Small intestine (tissue), 7 donors: ENCODE results near the gene CDH23. TPM values are rescaled to one million over a fixed set of nuclear protein-coding genes. Genes with fewer than 3 reads are reported as not detected.

Experiments used
- DNase-seq, 2 donors: peaks; one replicate each; pipeline versions ENCODE4 v3.0.0 to v3.0.0-alpha.2; 2013
- FAIRE-seq: peaks from 2 replicates; lab custom pipeline; 2012; peaks lifted over from hg19 to GRCh38; lab: Jason Lieb, UNC
- H3K27ac ChIP-seq, 3 donors: one replicate each; pipeline ENCODE4 v1.5.1; 2013; ENCODE audit warnings: low read length in 2 of 3, mild to moderate bottlenecking in 2 of 3, control low read depth in 1 of 3, inconsistent platforms in 1 of 3, low read depth in 1 of 3, moderate library complexity in 1 of 3
- H3K27me3 ChIP-seq, 3 donors: one replicate each; pipeline ENCODE4 v1.6.1; 2013; ENCODE audit warnings: low read length in 3 of 3, inconsistent platforms in 1 of 3; ENCODE audit not compliant: control insufficient read depth in 3 of 3, insufficient read depth in 3 of 3
- H3K36me3 ChIP-seq, 3 donors: one replicate each; pipeline ENCODE4 v1.6.1; 2013; ENCODE audit warnings: low read length in 3 of 3, inconsistent platforms in 1 of 3, low read depth in 1 of 3, mild to moderate bottlenecking in 1 of 3, moderate library complexity in 1 of 3; ENCODE audit not compliant: control insufficient read depth in 3 of 3, insufficient read depth in 2 of 3
- H3K4me1 ChIP-seq, 3 donors: one replicate each; pipeline ENCODE4 v1.6.1; 2013; ENCODE audit warnings: low read length in 2 of 3, inconsistent platforms in 1 of 3, low read depth in 1 of 3, mild to moderate bottlenecking in 1 of 3, moderate library complexity in 1 of 3; ENCODE audit not compliant: control insufficient read depth in 3 of 3, insufficient read depth in 2 of 3
- H3K4me3 ChIP-seq, 3 donors: one replicate each; pipeline ENCODE4 v1.5.1; 2013; ENCODE audit warnings: low read length in 3 of 3, control low read depth in 1 of 3, inconsistent platforms in 1 of 3, low read depth in 1 of 3, mild to moderate bottlenecking in 1 of 3, moderate library complexity in 1 of 3
- H3K9me3 ChIP-seq, 2 donors: one replicate each; pipeline ENCODE4 v1.6.1; 2013; ENCODE audit warnings: low read depth in 1 of 2, low read length in 1 of 2; ENCODE audit not compliant: control insufficient read depth in 2 of 2, insufficient read depth in 1 of 2
- whole genome bisulfite sequencing, 3 donors: extraction: QIAGEN DNeasy Blood & Tissue Kit; methylation state at CpG; one replicate each; pipeline ENCODE4 v1.1.7; 2013; 5-methylcytosine and 5-hydroxymethylcytosine counted together
- polyA plus RNA-seq, 4 donors: library from polyadenylated mRNA; stranded (reverse) in 3 of 4; unstranded in 1 of 4; fragments of 200-250 nt in 3 of 4; fragments of 120-200 nt in 1 of 4; gene quantifications; one replicate each; pipeline versions ENCODE4 v1.2.1 to v1.2.3, GENCODE V29; 2013
- donor health status: healthy with polysubstance abuse.
- donor health status: control.
- donor health status: control.
- donor health status: Bipolar disorder and iron deficiency.
- donor health status: healthy.

The CDH23 gene
- polyA plus RNA-seq, 4 donors, result 0.89 to 2.5 (median 1.6) TPM

GRCh38 chr10:71635251-71635866 is 238.6 kb downstream of the CDH23 start:
- Histone ChIP-seq H3K4me3 (no peak overlapping the region), H3K9me3 (no peaks in the 10 kb centered on the region), H3K4me1 (peaks cover 0 to 85% (median 22%) of the 10 kb centered on the region in 3 donors), H3K27ac (peak overlapping the region; percentile 68 to 92 (median 86)), H3K36me3 (no peaks in the 10 kb centered on the region), H3K27me3 (no peaks in the 10 kb centered on the region)
- DNase-seq (peak; percentile 78 to 91), FAIRE-seq (no peak)
- WGBS, 3 donors, result 18 to 51% (median 29%) methylated on average over 13 of the region's 13 CpGs

GRCh38 chr10:71635867-71636266 is 239.1 kb downstream of the CDH23 start:
- H3K9me3 ChIP-seq, result no peaks in the 10 kb centered on the region
- peaks cover 0 to 85% (median 22%) of the 10 kb centered on the region in 3 donors for H3K4me1 ChIP-seq
- no peaks in the 10 kb centered on the region for H3K27me3 ChIP-seq
- DNase-seq (peak in 1 of 2 donors; percentile 37), FAIRE-seq (no peak)
- H3K36me3 ChIP-seq, result no peaks in the 10 kb centered on the region
- WGBS, 3 donors, result 78 to 87% (median 85%) methylated on average over 5 of the region's 5 CpGs
- H3K4me3 ChIP-seq, result no peak overlapping the region
- H3K27ac ChIP-seq, result peak overlapping the region; percentile 68 to 92 (median 86)

DNA sequence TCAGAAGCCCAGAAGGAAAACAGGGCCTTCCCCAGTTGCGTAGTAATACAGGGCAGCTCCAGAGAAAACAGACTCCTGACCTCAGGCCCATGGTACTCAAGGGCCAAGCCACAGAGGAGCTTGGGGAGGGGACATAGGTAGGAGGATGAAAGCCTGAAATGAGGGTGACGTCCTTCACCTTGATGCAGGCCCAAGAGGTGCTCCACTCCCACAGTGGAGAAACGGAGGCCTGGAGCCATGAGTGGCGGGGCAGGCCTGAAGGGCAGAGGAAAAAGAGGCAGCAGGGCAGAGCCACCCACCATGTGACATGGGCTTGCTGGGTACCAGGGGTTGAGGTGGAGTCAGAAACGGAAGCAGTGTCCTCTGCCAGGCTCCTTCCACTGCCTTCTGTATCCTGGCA is 239.9 kb downstream of the CDH23 start:
- H3K4me3 ChIP-seq, result no peak overlapping the region
- no peak for FAIRE-seq
- H3K27ac ChIP-seq, result peak overlapping the region in 2 of 3 donors; percentile 86 to 92
- no peaks in the 10 kb centered on the region for H3K27me3 ChIP-seq
- no peaks in the 10 kb centered on the region for H3K9me3 ChIP-seq
- no peaks in the 10 kb centered on the region for H3K36me3 ChIP-seq
- H3K4me1 ChIP-seq, result peaks cover 0 to 85% (median 19%) of the 10 kb centered on the region in 3 donors
- WGBS, 3 donors, result 66 to 89% (median 81%) methylated on average over 4 to 5 of the region's 5 CpGs
- DNase-seq, result no peak

DNA sequence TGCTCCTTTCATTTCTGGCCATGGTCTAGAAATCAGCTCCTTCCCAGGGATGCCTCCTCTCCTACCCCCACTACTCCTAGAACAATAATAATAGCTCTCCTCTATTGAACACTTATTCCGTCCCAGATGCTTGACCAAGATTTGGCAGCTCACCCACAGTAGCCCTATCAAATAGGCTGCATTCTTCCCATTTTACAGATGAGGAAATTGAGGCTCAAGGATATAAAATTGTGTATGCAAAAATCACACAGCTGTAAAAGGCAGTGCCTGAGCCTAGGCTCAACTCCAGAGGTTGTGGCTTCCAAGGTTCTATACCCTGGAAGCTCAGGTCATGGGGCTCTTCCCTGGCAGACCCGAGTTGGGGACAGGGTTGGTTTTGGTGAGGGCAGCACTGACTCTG is 240.6 kb downstream of the CDH23 start:
- Histone ChIP-seq H3K27ac (peak overlapping the region; percentile 86 to 94 (median 92)), H3K4me3 (no peak overlapping the region), H3K4me1 (peaks cover 0 to 78% (median 19%) of the 10 kb centered on the region in 3 donors), H3K9me3 (no peaks in the 10 kb centered on the region), H3K36me3 (no peaks in the 10 kb centered on the region), H3K27me3 (no peaks in the 10 kb centered on the region)
- 72 to 89% (median 76%) methylated on average over 2 of the region's 2 CpGs for WGBS, 3 donors
- no peak for FAIRE-seq
- no peak for DNase-seq

GRCh38 chr10:71638064-71638821 is 241.5 kb downstream of the CDH23 start:
- Histone ChIP-seq H3K9me3 (no peaks in the 10 kb centered on the region), H3K27ac (peak overlapping the region; percentile 92 to 97 (median 94)), H3K27me3 (no peaks in the 10 kb centered on the region), H3K4me1 (peaks cover 0 to 72% (median 19%) of the 10 kb centered on the region in 3 donors), H3K4me3 (no peak overlapping the region), H3K36me3 (no peaks in the 10 kb centered on the region)
- 12 to 39% (median 35%) methylated on average over 14 of the region's 14 CpGs for WGBS, 3 donors
- FAIRE-seq (no peak), DNase-seq (peak; percentile 94 to 96)

GRCh38 chr10:71638822-71639719 is 242.4 kb downstream of the CDH23 start:
- H3K9me3 ChIP-seq, result no peaks in the 10 kb centered on the region
- peaks cover 0 to 72% (median 17%) of the 10 kb centered on the region in 3 donors for H3K4me1 ChIP-seq
- no peak overlapping the region for H3K4me3 ChIP-seq
- DNase-seq, result peak; percentile 97 to 98
- FAIRE-seq, result no peak
- H3K27me3 ChIP-seq, result no peaks in the 10 kb centered on the region
- WGBS, 3 donors, result 10 to 40% (median 28%) methylated on average over 23 to 24 of the region's 24 CpGs
- no peaks in the 10 kb centered on the region for H3K36me3 ChIP-seq
- H3K27ac ChIP-seq, result peak overlapping the region; percentile 92 to 97 (median 94)

GRCh38 chr10:71640607-71641006 is 243.9 kb downstream of the CDH23 start:
- 78 to 85% (median 84%) methylated on average over 9 of the region's 9 CpGs for WGBS, 3 donors
- Histone ChIP-seq H3K27ac (no peak overlapping the region), H3K36me3 (no peaks in the 10 kb centered on the region), H3K9me3 (no peaks in the 10 kb centered on the region), H3K27me3 (no peaks in the 10 kb centered on the region), H3K4me3 (no peak overlapping the region), H3K4me1 (peaks cover 0 to 66% (median 14%) of the 10 kb centered on the region in 3 donors)
- DNase-seq, result no peak
- FAIRE-seq, result no peak

DNA sequence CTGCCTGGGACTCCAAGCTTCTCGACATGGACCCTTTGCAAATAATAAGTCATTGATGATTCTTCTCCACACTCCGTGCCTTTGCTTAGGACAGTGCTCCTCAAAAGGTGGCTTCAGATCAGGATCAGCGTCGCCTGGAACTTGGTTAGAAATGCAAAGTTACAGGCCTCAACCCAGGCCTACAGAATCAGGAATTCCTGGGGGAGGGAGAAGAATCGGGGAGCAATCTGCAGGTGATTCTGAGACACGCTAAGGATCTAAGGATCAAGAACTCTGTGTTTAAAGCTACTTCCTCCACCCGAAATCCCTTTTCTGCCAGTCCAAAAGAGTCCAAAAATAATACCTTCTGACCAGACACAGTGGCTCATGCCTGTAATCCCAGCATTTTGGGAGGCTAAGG is 244.7 kb downstream of the CDH23 start:
- Histone ChIP-seq H3K9me3 (no peaks in the 10 kb centered on the region), H3K36me3 (no peaks in the 10 kb centered on the region), H3K4me3 (no peak overlapping the region), H3K4me1 (peaks cover 0 to 58% (median 8%) of the 10 kb centered on the region in 3 donors), H3K27ac (no peak overlapping the region), H3K27me3 (no peaks in the 10 kb centered on the region)
- WGBS, 3 donors, result 91 to 95% (median 91%) methylated on average over 7 of the region's 7 CpGs
- DNase-seq (no peak), FAIRE-seq (no peak)
